IgD-negative memory B cell (primary cell): ENCODE measurements around the gene ZMYM5. TPM values are rescaled to one million over a fixed set of nuclear protein-coding genes. Genes with fewer than 3 reads are reported as not detected.
A peak's percentile ranks its signal among the peaks of the same experiment; 100 is the strongest.
"Not testable (repeated sequence)": the region's sequence is repeated elsewhere in the genome, so short reads cannot be mapped to it uniquely, and the experiment has no call there.

ENCODE experiments used
- H3K27ac Mint-ChIP-seq, 3 donors: one replicate each; pipeline ENCODE4 v1.8.0; 2020 to 2022; ENCODE audit warnings: mild to moderate bottlenecking in 3 of 3, mixed read lengths in 3 of 3, moderate library complexity in 1 of 3
- H3K27me3 Mint-ChIP-seq: one replicate; pipeline ENCODE4 v1.8.0; 2021; ENCODE audit warnings: mixed read lengths
- H3K36me3 Mint-ChIP-seq: one replicate; pipeline ENCODE4 v1.8.0; 2020; ENCODE audit warnings: mild to moderate bottlenecking, mixed read lengths
- H3K4me1 Mint-ChIP-seq, 3 donors: one replicate each; pipeline ENCODE4 v1.8.0; 2020 to 2022; ENCODE audit warnings: mixed read lengths in 3 of 3, mild to moderate bottlenecking in 1 of 3
- H3K4me3 Mint-ChIP-seq, 4 donors: one replicate each; pipeline ENCODE4 v1.8.0; 2020 to 2022; ENCODE audit warnings: mild to moderate bottlenecking in 4 of 4, mixed read lengths in 4 of 4, moderate library complexity in 3 of 4
- H3K9me3 Mint-ChIP-seq, 3 donors: one replicate each; pipeline ENCODE4 v1.8.0; 2020 to 2021; ENCODE audit warnings: mixed read lengths in 3 of 3, mild to moderate bottlenecking in 1 of 3
- polyA plus RNA-seq: library from polyadenylated mRNA; unstranded; fragments of 300-500 nt; fragmentation: Illumina TruSeq; gene quantifications from one replicate; pipeline ENCODE4 v1.2.3, GENCODE V29; 2021

ZMYM5 gene
- polyA plus RNA-seq, 1 donor from 2014 or later = 31.7 TPM

- Mint-ChIP-seq H3K9me3 (no peaks in the 10 kb centered on the region), H3K36me3 (no peaks in the 10 kb centered on the region), H3K4me1 (no peaks in the 10 kb centered on the region), H3K27me3 (no peaks in the 10 kb centered on the region), H3K27ac (no peak overlapping the region), H3K4me3 (no peak overlapping the region)
Observed at GRCh38 chr13:19805765-19806164, 57.7 kb downstream of the ZMYM5 start.

- Mint-ChIP-seq H3K4me3 (no peak overlapping the region), H3K36me3 (peaks cover 3% of the 10 kb centered on the region), H3K27me3 (no peaks in the 10 kb centered on the region), H3K27ac (peak overlapping the region in 1 of 3 donors; percentile 53), H3K4me1 (no peaks in the 10 kb centered on the region), H3K9me3 (peaks cover 0 to 2% (median 0%) of the 10 kb centered on the region in 3 donors)
Observed at GRCh38 chr13:19795956-19796355, 67.5 kb downstream of the ZMYM5 start.

- Mint-ChIP-seq H3K4me1 (no peaks in the 10 kb centered on the region), H3K36me3 (peaks cover 3% of the 10 kb centered on the region), H3K4me3 (no peak overlapping the region), H3K9me3 (no peaks in the 10 kb centered on the region), H3K27ac (peak overlapping the region in 1 of 3 donors; percentile 11), H3K27me3 (no peaks in the 10 kb centered on the region)
Observed at GRCh38 chr13:19794631-19795030, 68.8 kb downstream of the ZMYM5 start.

GRCh38 chr13:19791953-19792537 lies 71.4 kb downstream of the ZMYM5 start:
- H3K4me1 Mint-ChIP-seq = no peaks in the 10 kb centered on the region
- H3K36me3 Mint-ChIP-seq = peaks cover 1% of the 10 kb centered on the region
- H3K27ac Mint-ChIP-seq = no peak overlapping the region
- no peaks in the 10 kb centered on the region for H3K9me3 Mint-ChIP-seq
- H3K27me3 Mint-ChIP-seq = no peaks in the 10 kb centered on the region
- no peak overlapping the region for H3K4me3 Mint-ChIP-seq

GRCh38 chr13:19782727-19783682 lies 80.4 kb downstream of the ZMYM5 start, which contains the start of gene PSPC1:
TSS of gene PSPC1 (minus strand) at chr13:19782945. CDS start at chr13:19782757, 188 bp downstream.
- H3K36me3 Mint-ChIP-seq, H3K9me3 Mint-ChIP-seq, H3K4me1 Mint-ChIP-seq, H3K27me3 Mint-ChIP-seq: not testable (repeated sequence)
- H3K27ac Mint-ChIP-seq = peak within 1 kb of the TSS; percentile 98 to 100 (median 99)
- H3K4me3 Mint-ChIP-seq = peak within 1 kb of the TSS; percentile 98 to 99 (median 99)

GRCh38 chr13:19782049-19782726 lies 81.3 kb downstream of the ZMYM5 start:
- peaks cover 1% of the 10 kb centered on the region for H3K36me3 Mint-ChIP-seq
- H3K9me3 Mint-ChIP-seq = peaks cover 0 to 3% (median 0%) of the 10 kb centered on the region in 3 donors
- H3K4me3 Mint-ChIP-seq = peak overlapping the region; percentile 98 to 99 (median 99)
- peaks cover 6 to 10% (median 6%) of the 10 kb centered on the region in 3 donors for H3K4me1 Mint-ChIP-seq
- peaks cover 3% of the 10 kb centered on the region for H3K27me3 Mint-ChIP-seq
- peak overlapping the region; percentile 98 to 100 (median 99) for H3K27ac Mint-ChIP-seq

GRCh38 chr13:19781526-19781925 lies 81.9 kb downstream of the ZMYM5 start:
- Mint-ChIP-seq H3K36me3 (peaks cover 1% of the 10 kb centered on the region), H3K27ac (peak overlapping the region; percentile 39 to 100 (median 98))

GRCh38 chr13:19780753-19781418 lies 82.6 kb downstream of the ZMYM5 start:
- H3K9me3 Mint-ChIP-seq, H3K36me3 Mint-ChIP-seq, H3K27me3 Mint-ChIP-seq: not testable (repeated sequence)
- Mint-ChIP-seq H3K27ac (peak overlapping the region; percentile 39 to 98 (median 63)), H3K4me1 (peaks cover 9 to 14% (median 10%) of the 10 kb centered on the region in 3 donors), H3K4me3 (peak overlapping the region; percentile 90 to 99 (median 98))

More at GRCh38 chr13:19781526-19781925, 81.9 kb downstream of the ZMYM5 start:
- Mint-ChIP-seq H3K4me3 (peak overlapping the region; percentile 98 to 99 (median 99)), H3K9me3 (peaks cover 0 to 3% (median 0%) of the 10 kb centered on the region in 3 donors), H3K27me3 (peaks cover 3% of the 10 kb centered on the region), H3K4me1 (peaks cover 6 to 10% (median 6%) of the 10 kb centered on the region in 3 donors)

Other genes with a start within 250 kb of the ZMYM5 start
- gene MPHOSPH8, start 230.0 kb downstream of the ZMYM5 start, polyA plus RNA-seq = 19.8 TPM
- 50.3 TPM for gene PSPC1, start 80.7 kb downstream of the ZMYM5 start, polyA plus RNA-seq
- 11.1 TPM for gene ZMYM2, start 95.1 kb upstream of the ZMYM5 start, polyA plus RNA-seq